ELR (cell line): ENCODE data around the gene LAPTM5.

ENCODE experiments used
- DNase-seq: peaks from one replicate; pipeline ENCODE4 v3.0.0-alpha.2; 2015; ENCODE audit warnings: low read depth

LAPTM5 gene

DNA sequence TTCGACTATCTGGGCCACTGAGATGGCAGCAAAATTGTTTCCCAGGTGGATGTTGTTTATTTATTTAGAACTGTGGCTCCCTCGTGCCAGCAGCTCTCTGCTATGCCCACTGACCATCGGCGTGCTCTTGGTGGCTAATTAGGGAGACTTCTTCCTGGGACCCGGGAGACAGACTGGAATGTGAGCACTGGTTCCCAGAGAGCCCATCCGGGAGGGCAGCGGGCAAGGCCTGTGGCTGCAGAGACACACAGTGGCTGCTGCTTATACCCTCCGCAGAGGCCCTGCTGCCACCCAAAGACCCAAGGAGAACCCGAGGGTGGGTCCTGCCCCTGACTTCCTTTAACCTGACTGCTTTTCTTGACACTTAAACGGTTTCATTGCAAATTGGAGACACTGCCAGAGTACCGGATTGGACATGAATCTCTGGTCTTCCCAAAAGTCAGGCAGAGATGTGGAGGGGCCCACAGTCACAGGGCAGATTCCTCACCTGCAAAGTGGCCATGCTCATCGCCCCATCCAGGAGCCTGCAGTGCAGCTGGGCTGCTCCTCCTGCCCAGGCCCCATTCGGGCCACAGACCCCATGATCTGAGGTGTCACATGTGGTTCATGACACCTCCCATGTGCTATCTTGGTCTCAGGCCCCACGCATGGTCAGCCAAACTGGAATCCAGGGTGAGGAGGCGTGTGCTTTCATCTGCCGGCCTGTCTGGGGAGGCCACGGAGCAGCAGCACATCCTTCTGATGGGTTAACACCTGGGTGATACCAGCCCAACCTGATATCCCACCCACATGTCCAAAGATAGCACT is 28.5 kb downstream of the LAPTM5 start:
- no peak for DNase-seq

DNA sequence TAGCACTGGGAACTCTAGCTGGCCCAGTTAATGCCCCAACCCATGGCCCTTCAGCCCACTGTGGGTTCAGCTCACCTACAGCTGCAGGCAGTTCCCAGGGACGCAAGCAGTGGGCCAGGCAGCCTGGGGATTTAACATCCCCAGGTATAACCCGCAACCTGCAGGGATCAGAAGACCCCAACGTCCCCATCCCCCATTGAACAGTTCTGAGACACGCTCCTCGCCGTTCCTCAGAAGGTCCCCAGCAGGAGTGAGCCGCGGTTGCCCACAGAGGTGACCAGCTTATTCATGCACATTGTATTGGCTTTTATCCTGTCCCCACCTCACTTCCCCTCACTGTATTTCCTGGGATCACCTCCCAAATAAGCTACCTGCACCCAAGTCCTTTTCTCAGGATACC is 29.2 kb downstream of the LAPTM5 start:
- no peak for DNase-seq

DNA sequence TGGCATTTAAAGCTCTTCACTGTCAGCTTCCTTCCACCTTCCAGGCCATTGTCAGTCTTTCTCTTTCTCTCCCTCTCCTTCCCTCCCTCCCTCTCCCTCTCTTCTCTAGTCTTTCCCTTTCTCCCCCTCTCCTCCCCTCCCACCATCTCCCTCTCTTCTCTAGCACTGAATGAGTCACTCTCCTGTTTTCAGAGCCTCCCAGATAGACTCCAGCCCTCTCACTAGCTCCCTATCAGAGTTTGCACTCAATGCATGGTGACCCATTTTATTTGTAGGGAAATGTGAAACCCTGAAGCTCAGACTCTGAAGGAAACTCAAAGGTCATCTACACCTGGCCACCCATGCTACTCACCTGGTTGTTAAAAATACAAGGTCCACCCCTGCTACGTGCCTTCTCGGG is 29.8 kb downstream of the LAPTM5 start:
- peak; percentile 48 for DNase-seq

DNA sequence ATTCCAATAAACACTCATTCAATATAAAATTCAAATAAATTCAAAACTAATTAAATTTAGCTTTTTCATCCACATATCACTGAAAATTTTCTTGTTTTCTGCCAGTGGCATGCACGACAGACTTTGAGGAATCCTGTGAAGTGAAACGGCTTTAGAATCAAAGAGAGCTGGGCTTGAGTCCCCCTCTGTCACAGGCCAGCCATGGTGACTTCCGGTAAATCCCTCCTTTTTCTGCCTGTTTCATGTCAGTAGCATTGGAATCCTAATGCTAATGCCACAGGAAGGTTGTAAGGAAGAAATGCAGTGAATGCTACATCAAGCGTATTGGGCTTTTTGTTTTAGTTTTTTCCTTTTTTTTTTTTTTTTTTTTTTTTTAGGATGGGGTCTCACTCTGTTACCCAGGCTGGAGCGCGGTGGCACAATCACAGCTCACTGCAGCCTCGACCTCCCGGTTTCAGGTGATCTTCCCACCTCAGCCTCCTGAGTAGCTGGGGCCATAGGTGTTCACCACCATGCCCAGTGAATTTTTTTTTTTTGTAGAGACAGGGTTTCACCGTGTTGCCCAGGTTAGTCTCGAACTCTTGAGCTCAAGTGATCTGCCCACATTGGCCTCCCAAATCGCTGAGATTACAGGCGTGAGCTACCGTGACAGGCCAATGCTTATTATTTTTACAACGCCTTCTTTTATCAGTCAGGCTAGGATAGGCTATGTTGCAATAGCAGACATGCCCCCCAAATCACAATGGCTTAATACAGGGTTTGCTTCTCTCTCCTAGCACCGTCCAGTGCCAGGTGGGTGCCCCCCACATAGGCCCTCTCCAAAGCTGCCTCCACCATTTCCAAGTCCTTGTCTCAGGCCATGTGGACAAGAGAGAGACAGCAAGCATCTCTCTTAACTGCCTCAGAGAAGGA is 30.5 kb downstream of the LAPTM5 start:
- DNase-seq = no peak

DNA sequence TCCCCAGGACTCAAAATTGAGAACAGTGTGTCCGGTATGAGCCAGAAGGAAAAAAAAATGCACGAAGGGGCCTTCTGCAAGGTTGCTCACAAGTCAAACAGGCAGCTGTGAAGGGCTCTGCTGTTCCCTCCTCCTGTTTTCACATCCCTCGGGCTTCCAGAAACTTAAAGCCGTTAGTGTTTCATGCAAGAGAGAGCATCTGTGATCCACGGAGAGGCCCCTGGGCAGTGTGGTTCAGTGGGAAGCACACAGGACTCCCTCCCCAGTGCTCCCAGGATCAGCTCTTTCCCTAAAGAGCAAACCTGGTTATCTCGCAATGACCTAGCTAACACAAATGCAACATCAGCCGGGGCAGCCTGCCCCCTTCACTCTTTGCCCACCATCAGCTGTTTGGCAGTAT is 31.3 kb downstream of the LAPTM5 start:
- DNase-seq = no peak

DNA sequence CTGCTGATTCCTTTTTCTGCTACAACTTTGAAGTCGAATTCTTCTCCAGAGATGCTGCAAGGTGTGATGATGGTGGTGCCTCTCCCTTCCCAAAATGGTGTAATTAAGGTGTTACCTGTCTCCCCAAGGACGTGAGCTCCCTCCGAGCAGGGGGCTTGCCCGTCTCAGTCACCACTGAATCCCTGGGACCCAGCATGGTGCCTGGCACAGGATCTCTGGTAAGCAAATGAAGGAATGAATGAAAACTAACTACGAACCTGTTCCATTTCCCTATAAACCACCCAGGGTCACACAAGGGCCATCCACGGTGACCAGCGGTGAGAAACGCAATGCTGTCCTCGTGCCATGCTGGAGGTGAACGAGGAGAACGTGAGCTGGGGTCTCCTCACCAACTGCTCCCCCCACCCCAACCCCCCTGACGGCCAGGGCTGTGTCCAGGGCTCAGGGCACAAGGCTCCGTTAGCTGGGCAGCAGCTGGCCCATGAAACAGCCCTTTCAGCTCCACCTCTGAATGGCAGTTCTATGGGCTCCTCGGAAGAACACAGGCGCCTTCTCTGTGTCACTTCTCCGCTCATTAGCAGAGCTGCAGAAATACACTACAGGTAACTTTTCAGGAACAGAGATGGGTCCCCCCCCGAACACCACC is 32.0 kb downstream of the LAPTM5 start:
- DNase-seq = no peak

DNA sequence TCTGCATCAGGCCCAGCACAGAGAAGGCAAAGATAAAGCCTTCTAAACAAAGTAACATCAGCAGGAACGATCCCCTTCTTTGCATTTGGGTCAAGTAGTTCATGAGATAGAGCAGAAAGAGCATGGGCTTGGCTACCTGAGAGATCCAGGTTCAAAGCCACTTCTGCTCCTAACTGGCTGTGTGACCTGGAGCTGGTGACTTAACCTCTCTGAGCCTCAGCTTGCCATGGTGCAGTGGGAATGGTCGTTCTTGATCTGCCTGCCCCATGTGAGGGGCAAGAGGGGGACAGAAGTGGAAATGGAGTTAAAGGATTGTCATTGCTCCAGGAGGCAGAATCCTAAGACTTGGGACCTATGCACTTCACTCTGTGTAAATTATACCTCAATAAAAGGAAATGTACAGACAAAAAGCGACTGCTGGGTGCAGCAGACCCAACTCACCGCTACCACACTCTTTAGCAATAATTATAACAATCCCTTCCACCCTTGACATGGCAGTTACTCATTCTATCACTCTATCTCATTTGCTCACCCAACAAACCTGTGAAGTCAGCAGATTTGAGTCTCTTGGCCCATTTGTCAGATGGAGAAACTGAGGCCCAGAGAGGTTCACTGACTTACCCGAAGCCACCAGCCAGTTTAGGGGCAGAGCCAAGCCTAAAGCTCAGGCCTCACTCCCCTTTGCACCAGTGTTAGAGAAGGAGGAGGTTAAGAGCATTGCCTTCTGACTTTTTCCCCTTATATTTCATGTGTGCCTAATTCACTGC is 32.7 kb downstream of the LAPTM5 start:
- no peak for DNase-seq

DNA sequence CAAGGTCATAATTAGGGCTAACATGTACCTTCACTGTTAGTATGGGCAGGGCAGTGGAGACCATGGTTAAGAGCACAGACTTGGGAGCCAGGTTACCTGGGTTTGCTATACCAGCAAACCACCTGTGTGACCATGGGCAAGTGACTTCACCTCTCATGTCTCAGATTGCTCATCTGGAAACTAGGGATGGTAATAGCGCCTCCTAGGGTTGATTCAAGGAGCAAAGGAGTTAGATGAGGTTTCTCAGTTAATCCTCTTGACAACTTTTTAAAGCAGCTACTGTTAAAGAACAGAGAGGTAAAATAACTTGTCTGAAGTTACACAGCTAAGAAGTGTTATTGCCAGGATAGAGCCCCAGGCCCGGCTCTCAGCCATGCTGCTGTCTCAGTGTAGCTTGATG is 33.4 kb downstream of the LAPTM5 start:
- peak; percentile 8 for DNase-seq

DNA sequence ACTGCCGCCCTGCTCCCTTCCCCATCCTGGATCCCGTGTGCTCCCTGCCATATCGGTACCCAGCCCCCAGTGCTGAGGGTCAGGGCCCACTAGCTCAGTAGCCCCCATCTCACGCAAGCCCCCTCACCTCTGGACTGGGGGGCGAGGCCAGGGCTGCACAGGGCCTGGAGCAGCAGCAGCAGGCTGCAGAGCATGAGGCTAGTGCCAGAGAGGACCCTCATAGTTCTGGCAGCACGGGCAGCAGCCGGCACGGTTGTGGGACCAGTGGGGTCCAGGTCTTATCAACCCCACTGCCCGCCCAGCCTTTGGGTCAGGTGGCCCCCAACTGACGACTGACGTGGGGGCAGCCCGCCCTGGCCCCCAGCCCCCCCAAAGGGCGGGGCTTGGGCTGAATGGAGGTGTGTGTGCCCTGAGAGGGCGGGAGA is 34.2 kb downstream of the LAPTM5 start, which contains the start of gene MATN1:
TSS of gene MATN1 (minus strand) at position 255 of the 425 bp plus-strand sequence. CDS start at position 221, 34 bp downstream.
- no peak for DNase-seq

DNA sequence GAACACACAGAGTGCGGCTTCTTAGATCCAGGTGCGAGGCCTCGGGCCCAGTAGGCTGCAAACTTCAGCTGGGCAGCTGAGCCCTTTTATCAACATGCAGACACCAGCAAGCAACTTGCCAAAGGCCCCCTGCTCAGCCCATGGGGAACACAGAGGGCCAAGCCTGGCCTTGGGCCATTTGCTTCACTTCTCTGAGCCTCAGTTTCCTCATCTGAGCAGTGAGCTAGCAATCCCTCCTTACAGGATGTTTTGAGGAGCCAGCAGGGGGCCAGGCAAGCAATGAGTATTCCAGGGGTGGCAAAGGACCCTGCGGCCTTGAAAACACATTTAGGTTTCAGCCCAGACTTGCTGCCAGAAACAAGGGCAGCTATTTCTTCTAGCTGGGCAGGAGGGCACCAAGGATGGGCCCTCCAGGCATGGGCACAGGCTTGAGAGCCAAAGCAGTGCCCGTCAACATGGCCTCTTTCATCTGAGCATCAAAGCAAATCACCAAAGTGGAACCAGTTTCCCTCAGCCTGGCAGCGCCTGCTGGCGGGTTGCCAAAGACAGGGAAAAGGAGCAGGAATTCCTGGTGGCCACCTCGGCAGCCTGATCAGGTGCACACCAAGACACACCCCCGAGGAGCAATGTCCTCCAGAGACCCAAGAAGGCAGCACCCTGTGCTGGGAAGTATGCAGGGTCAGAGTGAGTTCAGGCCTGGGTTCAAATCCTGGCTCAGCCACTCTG is 35.6 kb downstream of the LAPTM5 start:
- DNase-seq = no peak

DNA sequence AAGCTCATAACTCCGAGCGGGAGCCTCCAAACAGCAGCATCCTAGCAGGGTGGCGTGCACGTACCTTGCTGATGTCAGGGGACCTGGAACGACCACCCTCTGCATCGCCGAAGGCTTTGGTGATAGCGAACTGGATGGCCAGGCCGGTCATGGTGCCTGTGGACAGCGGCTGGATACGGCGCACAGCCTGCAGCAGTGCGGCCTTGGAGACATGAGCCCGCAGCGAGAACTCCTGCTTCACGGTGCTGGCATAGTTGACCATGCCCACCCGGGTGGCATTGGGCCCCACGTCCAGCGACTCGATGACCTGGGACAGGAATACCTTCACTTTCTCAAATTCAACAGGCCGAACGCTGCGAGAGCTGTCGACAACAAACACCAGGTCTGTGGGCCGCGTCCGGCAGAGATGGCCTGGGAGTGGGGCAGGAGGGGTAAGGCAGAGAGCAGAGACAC is 36.2 kb downstream of the LAPTM5 start:
- DNase-seq = no peak

DNA sequence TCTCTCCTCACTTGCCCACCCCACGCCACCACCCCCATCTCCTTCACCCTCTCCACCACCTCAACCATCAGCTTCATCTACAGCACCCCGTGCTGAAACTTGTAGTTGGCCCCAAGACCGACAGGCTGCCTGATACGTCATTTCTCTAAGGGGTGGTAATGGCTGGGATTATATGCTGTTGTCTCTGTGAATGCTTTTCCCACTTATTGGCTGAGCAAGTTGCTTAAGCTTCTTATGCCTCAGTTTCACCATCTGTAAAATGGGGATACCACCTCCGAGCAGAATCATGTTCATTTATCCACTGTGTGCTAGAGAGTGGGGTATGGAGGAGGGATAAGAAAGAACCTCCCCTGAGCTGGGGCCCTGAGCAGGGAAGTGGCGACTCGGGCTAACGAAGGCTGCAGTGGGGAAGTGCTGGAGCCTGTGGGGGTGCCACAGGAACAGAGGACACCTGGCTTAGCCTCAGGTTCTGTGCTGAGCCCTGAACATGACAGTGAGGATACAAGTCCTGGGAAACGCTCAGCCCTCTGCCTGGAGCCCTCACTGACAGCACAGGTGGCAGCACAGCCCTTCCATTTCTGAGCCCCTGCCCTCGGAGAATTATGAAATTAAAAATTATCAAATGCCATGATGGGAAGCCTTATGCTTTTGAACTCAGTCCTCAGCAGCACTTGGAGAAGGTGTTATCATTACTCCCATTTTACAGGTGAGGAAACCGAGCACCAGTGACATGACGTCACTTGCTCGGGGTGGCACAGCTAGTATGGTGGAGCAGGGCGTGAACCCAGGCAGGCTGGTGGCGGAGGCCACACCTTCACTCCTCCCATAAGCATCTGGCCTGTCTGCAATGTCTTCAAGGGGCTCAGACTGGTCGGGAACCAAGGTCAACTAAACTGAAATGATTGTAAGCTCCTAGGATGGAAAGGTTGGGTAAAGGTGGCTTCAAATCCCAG is 37.0 kb downstream of the LAPTM5 start:
- DNase-seq = no peak

DNA sequence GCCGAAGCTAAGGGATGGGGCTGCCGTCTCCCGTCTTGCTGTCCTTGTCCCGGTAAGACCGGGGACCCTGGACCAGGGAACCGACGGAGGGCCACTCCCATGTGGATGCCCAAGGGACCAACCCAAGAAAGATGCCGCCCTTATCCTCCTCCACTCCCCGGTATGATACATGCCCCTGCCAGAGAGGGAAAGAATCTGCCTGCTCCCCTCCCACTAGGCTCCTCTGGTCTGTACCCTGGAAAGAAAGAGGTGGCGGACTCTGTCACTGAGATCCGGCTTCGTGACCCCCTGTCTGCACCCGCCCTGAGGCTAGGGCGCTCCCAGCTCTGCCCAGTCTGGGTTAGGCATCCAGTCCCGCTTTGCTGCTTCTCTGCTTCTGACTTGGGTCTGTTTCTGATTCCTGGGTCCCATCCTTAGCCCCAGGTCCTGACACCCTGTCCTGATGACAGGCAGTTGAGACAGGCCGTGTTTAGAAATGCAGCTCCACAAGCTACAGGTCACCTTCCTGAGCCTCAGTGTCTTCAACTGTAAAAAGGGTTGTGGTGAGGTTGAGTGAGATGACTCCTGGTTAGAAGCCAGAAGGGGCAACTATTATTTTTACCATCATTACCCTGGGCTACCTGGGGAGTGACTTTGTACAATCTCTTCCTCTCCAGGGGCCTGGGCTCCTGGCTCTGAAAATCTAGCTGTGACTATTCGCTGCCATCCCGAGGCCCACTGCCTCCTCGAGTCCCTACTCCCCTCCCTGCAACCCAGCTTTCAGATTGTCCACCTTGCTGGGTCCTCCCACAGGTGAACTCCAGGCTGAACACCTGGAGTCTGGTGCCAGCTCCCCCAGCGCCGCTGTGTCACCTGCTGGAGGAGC is 37.9 kb downstream of the LAPTM5 start:
- DNase-seq = no peak

DNA sequence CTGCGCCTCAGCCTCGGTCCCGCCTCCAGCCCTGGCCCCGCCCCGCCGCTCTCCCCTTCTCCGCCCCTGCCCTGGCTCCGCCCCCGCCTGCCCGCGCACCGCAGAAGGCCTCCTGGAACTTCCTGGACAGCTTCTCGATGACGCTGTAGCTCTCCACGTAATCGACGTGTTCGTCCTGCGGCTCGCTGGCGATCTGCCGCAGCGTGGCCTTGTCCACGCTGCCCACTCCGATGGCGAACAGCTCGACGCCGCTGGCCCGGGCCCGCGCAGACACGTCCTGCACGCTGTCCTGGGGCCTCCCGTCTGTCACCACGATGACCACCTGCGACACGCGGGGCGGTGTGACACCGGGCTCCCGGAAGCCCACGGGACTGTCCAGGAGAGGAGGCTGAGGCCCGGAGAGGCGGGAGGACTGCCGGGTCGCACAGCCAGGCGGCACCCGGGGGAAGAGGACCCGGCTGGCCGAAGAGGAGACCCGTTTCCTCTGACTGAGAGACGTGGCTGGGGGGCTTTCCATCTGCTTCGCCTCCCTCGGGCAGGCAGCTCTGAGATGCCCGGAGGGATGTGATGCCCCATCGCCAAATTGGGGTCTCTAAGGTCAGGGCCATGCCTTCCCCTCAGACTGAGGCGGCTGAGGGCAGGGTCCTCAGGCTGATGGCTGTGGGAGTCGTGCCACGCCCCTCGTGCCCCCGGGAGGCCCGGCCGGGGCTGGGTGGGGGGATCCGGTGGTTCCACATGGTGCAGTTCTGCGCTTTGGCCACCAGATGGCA is 38.8 kb downstream of the LAPTM5 start:
- DNase-seq = peak; percentile 96

DNA sequence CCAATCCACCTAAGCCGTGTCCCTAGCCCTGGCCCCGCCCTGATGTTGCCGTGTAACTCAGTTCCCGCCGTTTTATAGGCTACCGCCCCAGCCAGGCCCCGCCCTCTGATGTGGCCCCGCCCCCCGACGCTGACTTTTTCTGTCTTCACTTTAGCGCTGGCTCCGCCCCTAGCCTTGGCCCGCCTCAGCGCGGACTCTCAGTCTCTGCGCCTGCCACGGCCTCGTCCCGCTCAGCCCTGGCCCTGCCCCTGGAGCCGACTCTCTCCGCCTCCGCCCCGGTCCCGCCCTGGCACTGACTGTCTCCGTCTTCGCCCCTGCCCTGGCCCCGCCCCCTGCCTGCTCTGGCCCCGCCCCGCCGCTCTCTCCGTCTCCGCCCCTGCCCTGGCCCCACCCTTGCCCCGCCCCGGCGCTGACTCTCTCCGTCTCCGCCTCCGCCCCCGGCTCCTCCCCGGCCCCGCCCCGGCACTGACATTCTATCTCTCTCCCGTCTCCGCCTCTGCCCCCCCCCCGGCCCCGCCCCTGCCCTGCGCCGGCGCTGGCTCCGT is 39.4 kb downstream of the LAPTM5 start:
- peak; percentile 93 for DNase-seq

DNA sequence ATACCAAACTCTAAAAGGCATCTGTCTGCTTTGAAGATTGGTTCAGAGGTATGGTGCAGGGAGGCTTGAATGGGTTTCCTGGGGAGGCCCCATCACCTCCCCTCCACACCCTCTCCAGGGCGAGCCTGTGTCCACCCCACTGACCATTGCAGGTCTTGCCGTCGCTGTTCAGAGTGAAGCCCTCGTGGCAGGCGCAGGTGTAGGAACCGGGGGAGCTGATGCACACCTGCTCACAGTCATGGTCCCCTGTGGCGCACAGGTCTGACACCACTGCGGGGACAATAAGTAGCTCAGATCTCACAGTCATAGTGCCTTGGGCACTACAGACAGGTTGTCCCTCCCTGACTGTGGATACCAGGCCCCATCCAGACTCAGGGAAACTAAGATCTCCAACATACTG is 40.9 kb downstream of the LAPTM5 start:
- no peak for DNase-seq

DNA sequence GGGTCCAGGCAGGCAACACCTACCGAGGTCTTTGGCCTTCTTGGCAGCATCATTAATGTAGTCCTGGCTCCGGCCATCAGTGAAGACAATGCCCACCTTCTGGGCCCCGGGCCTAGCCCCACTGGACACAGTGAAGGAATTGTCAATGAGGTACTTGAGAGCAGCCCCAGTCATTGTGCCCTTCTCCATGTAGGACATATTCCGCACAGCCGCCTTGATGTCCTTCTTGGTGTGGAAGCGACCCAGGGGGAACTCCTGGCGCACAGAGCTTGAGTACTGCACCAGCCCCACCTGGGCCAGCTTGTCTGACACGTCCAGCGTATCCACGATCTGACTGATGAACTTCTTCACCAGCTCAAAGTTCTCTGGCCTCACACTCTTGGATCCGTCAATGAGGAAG is 41.7 kb downstream of the LAPTM5 start:
- no peak for DNase-seq

DNA sequence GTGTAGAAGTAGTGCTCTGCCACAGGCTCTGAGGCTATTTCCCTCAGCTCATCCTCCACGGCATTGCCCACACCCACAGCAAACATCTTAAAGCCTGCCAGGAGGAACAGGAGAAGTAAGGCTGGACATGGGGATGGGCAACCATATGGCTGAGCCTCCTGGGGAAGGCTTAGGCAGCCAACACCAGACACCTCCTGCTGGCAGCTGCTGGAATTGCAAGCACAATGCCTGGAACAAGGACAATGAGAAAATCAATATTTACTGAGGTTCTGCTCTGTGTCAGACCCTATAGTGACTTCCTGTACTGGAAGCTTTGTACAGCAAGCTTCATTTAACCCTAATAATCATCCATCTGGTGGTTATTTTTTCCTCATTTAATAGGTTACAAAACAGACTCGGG is 42.4 kb downstream of the LAPTM5 start:
- DNase-seq = peak; percentile 20
